ENCODE measurements around the gene TWF2. TPM values are rescaled to one million over a fixed set of nuclear protein-coding genes. Genes with fewer than 3 reads are reported as not detected.

The TWF2 gene
- total and polyA plus RNA-seq, 2 donors from 2014 or later: 44.0 to 59.9 TPM

DNA sequence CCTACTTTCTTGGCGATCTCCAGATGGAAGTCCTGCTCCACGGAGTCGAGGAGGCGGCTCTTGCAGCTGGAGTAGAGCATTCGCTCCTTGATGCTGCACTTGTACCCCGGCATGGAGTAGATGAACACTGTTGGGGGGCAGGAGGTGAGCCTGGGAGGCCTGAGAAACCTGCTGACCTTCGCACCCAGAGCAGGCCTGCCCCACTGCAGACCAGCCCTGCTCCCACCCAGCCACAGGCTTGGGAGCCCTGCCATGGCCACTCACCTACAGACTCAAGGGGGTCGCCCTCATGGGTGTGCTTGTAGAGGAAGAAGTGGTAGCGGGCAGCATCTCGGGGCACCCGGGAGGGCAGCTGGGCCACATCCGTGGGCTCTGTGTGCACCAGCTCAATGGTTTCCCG lies 9.3 kb downstream of the TWF2 start:
- DNase-seq (no peak), FAIRE-seq (no peak)
- intact Hi-C loops (cut with DNase I): loop anchor here (10.0 kb wide), 1 partner anchor 115 kb away; no protein-coding TSS in a partner anchor
- H3K9ac ChIP-seq (ENCODE audit: low read length in 3 of 3): no peak overlapping the region
- H3K4me1 ChIP-seq (ENCODE audit: control insufficient read depth in 2 of 3, insufficient read depth in 2 of 3, low read depth in 1 of 3, low read length in 3 of 3): no peaks in the 10 kb centered on the region
- H3K9me3 ChIP-seq (ENCODE audit: control insufficient read depth in 2 of 3, insufficient read depth in 1 of 3, low read length in 3 of 3): no peaks in the 10 kb centered on the region
- peaks cover 0 to 19% (median 14%) of the 10 kb centered on the region in 3 donors for H3K36me3 ChIP-seq (ENCODE audit: control insufficient read depth in 2 of 3, insufficient read depth in 3 of 3, low read length in 3 of 3)
- TF ChIP-seq, protein P1, sequence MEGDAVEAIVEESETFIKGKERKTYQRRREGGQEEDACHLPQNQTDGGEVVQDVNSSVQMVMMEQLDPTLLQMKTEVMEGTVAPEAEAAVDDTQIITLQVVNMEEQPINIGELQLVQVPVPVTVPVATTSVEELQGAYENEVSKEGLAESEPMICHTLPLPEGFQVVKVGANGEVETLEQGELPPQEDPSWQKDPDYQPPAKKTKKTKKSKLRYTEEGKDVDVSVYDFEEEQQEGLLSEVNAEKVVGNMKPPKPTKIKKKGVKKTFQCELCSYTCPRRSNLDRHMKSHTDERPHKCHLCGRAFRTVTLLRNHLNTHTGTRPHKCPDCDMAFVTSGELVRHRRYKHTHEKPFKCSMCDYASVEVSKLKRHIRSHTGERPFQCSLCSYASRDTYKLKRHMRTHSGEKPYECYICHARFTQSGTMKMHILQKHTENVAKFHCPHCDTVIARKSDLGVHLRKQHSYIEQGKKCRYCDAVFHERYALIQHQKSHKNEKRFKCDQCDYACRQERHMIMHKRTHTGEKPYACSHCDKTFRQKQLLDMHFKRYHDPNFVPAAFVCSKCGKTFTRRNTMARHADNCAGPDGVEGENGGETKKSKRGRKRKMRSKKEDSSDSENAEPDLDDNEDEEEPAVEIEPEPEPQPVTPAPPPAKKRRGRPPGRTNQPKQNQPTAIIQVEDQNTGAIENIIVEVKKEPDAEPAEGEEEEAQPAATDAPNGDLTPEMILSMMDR (IDR thresholded peaks at IDR 0.05; ENCODE audit: borderline replicate concordance, extremely low read depth, insufficient read depth): no peak
- no peaks in the 10 kb centered on the region for H3K27me3 ChIP-seq (ENCODE audit: control insufficient read depth, insufficient read depth, low read length)
- no peak overlapping the region for H3K27ac ChIP-seq (ENCODE audit: low read depth in 2 of 2, low read length in 2 of 2)
- H3K4me3 ChIP-seq (ENCODE audit: low read length in 3 of 3): no peak overlapping the region

DNA sequence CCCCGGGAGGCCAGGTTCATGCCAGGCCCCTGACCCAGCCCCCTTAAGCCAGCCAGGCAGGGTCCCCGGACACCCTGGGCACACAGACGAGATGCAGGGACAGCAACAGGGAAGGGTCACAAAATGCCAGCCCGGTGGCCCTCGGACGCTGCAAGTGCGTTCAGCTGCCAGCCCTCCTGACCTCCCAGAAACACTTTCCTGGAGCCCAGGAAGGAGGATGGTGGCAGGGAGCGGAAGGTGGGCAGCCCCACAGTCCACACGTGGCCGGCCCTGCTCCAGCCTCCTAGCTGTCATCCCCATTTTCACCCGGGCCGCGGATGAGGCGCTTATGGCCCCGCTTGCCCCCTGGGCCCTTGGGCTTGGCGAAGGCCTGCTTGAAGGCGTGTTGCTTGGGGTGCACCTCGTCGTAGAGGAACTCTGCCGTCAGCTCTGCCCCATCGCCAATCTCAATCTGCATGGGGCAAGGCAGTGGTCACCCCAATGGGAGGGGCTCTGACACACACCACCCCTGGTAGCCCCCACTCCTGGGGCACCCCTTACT lies 10.1 kb downstream of the TWF2 start:
- intact Hi-C loops (cut with DNase I): loop anchor here (10.0 kb wide), 1 partner anchor 116 kb away; no protein-coding TSS in a partner anchor
- no peak for FAIRE-seq

GRCh38 chr3:52228266-52228665 lies 10.7 kb downstream of the TWF2 start:
- H3K27ac ChIP-seq (ENCODE audit: low read depth in 2 of 2, low read length in 2 of 2): no peak overlapping the region
- H3K9me3 ChIP-seq (ENCODE audit: control insufficient read depth in 2 of 3, insufficient read depth in 1 of 3, low read length in 3 of 3): no peaks in the 10 kb centered on the region
- no peaks in the 10 kb centered on the region for H3K4me1 ChIP-seq (ENCODE audit: control insufficient read depth in 2 of 3, insufficient read depth in 2 of 3, low read depth in 1 of 3, low read length in 3 of 3)
- H3K4me3 ChIP-seq (ENCODE audit: low read length in 3 of 3): no peak overlapping the region
- peaks cover 0 to 19% (median 14%) of the 10 kb centered on the region in 3 donors for H3K36me3 ChIP-seq (ENCODE audit: control insufficient read depth in 2 of 3, insufficient read depth in 3 of 3, low read length in 3 of 3)
- TF ChIP-seq, protein P1 (IDR thresholded peaks at IDR 0.05; ENCODE audit: borderline replicate concordance, extremely low read depth, insufficient read depth): no peak
- no peak overlapping the region for H3K9ac ChIP-seq (ENCODE audit: low read length in 3 of 3)
- FAIRE-seq (no peak), DNase-seq (peak in 2 of 5 donors; percentile 41 to 50)
- intact Hi-C loops (cut with DNase I): loop anchor here (10.0 kb wide), 1 partner anchor 117 kb away; no protein-coding TSS in a partner anchor
- no peaks in the 10 kb centered on the region for H3K27me3 ChIP-seq (ENCODE audit: control insufficient read depth, insufficient read depth, low read length)

More for the DNA sequence above, 10.1 kb downstream of the TWF2 start:
- no peaks in the 10 kb centered on the region for H3K4me1 ChIP-seq (ENCODE audit: control insufficient read depth in 2 of 3, insufficient read depth in 2 of 3, low read depth in 1 of 3, low read length in 3 of 3)
- H3K27me3 ChIP-seq (ENCODE audit: control insufficient read depth, insufficient read depth, low read length): no peaks in the 10 kb centered on the region
- DNase-seq: no peak
- TF ChIP-seq, protein P1 (IDR thresholded peaks at IDR 0.05; ENCODE audit: borderline replicate concordance, extremely low read depth, insufficient read depth): no peak
- H3K9me3 ChIP-seq (ENCODE audit: control insufficient read depth in 2 of 3, insufficient read depth in 1 of 3, low read length in 3 of 3): no peaks in the 10 kb centered on the region
- H3K4me3 ChIP-seq (ENCODE audit: low read length in 3 of 3): no peak overlapping the region
- H3K36me3 ChIP-seq (ENCODE audit: control insufficient read depth in 2 of 3, insufficient read depth in 3 of 3, low read length in 3 of 3): peaks cover 0 to 19% (median 14%) of the 10 kb centered on the region in 3 donors
- H3K27ac ChIP-seq (ENCODE audit: low read depth in 2 of 2, low read length in 2 of 2): no peak overlapping the region
- H3K9ac ChIP-seq (ENCODE audit: low read length in 3 of 3): no peak overlapping the region
